Activated naive CD8-positive, alpha-beta T cell treated with anti-CD3 and anti-CD28 coated beads, Interleukin-2, amount 50 U/mL, for 24 hours (primary cell): ENCODE results near the gene THSD7B.

ENCODE experiments used
- ATAC-seq: fragments of 150-1000 bp; cut with Tn5 transposase; one replicate; pipeline ENCODE4 v1.10.0; 2021
- DNase-seq: peaks from one replicate; pipeline ENCODE4 v3.0.0; 2021
- H3K27ac Mint-ChIP-seq: one replicate; pipeline ENCODE4 v1.8.0; 2021; ENCODE audit warnings: mild to moderate bottlenecking, mixed read lengths
- H3K27me3 Mint-ChIP-seq: one replicate; pipeline ENCODE4 v1.8.0; 2021; ENCODE audit warnings: mixed read lengths
- H3K36me3 Mint-ChIP-seq: one replicate; pipeline ENCODE4 v1.8.0; 2021; ENCODE audit warnings: low read depth, mixed read lengths
- H3K4me1 Mint-ChIP-seq: one replicate; pipeline ENCODE4 v1.8.0; 2021; ENCODE audit warnings: mixed read lengths
- H3K4me3 Mint-ChIP-seq: one replicate; pipeline ENCODE4 v1.8.0; 2021; ENCODE audit warnings: mild to moderate bottlenecking, moderate library complexity, mixed read lengths
- H3K9me3 Mint-ChIP-seq: one replicate; pipeline ENCODE4 v1.8.0; 2021; ENCODE audit warnings: mixed read lengths

THSD7B gene

GRCh38 chr2:137220438-137220993, 455.2 kb downstream of the THSD7B start:
- Mint-ChIP-seq H3K4me1 (no peaks in the 10 kb centered on the region), H3K9me3 (peaks cover 4% of the 10 kb centered on the region), H3K36me3 (no peaks in the 10 kb centered on the region), H3K27me3 (no peaks in the 10 kb centered on the region), H3K27ac (no peak overlapping the region), H3K4me3 (no peak overlapping the region)
- ATAC-seq (no peak), DNase-seq (no peak)

- DNase-seq (no peak), ATAC-seq (no peak)
- Mint-ChIP-seq H3K36me3 (no peaks in the 10 kb centered on the region), H3K27ac (no peak overlapping the region), H3K4me1 (no peaks in the 10 kb centered on the region), H3K9me3 (peaks cover 4% of the 10 kb centered on the region), H3K27me3 (no peaks in the 10 kb centered on the region), H3K4me3 (no peak overlapping the region)
Observed at GRCh38 chr2:137221797-137222492, 456.6 kb downstream of the THSD7B start.

GRCh38 chr2:137223722-137224121, 458.4 kb downstream of the THSD7B start:
- Mint-ChIP-seq H3K27me3 (no peaks in the 10 kb centered on the region), H3K4me1 (no peaks in the 10 kb centered on the region), H3K27ac (no peak overlapping the region), H3K4me3 (no peak overlapping the region), H3K9me3 (peaks cover 4% of the 10 kb centered on the region), H3K36me3 (no peaks in the 10 kb centered on the region)
- ATAC-seq: no peak
- DNase-seq: no peak

- no peak for ATAC-seq
- Mint-ChIP-seq H3K36me3 (no peaks in the 10 kb centered on the region), H3K27me3 (no peaks in the 10 kb centered on the region), H3K4me1 (no peaks in the 10 kb centered on the region), H3K27ac (no peak overlapping the region), H3K9me3 (peaks cover 4% of the 10 kb centered on the region), H3K4me3 (no peak overlapping the region)
- no peak for DNase-seq
Observed at GRCh38 chr2:137228566-137228965, 463.2 kb downstream of the THSD7B start.

GRCh38 chr2:137229834-137230233, 464.5 kb downstream of the THSD7B start:
- Mint-ChIP-seq H3K27ac (no peak overlapping the region), H3K4me3 (no peak overlapping the region), H3K9me3 (no peaks in the 10 kb centered on the region), H3K4me1 (no peaks in the 10 kb centered on the region), H3K36me3 (no peaks in the 10 kb centered on the region), H3K27me3 (no peaks in the 10 kb centered on the region)
- ATAC-seq: no peak
- DNase-seq: no peak

- DNase-seq: no peak
- H3K27me3 Mint-ChIP-seq: no peaks in the 10 kb centered on the region
Observed at GRCh38 chr2:137231628-137232027, 466.3 kb downstream of the THSD7B start.

GRCh38 chr2:137232076-137232475, 466.7 kb downstream of the THSD7B start:
- Mint-ChIP-seq H3K27me3 (no peaks in the 10 kb centered on the region), H3K4me1 (no peaks in the 10 kb centered on the region), H3K4me3 (no peak overlapping the region), H3K36me3 (no peaks in the 10 kb centered on the region), H3K9me3 (no peaks in the 10 kb centered on the region), H3K27ac (no peak overlapping the region)
- ATAC-seq: no peak
- no peak for DNase-seq

More at GRCh38 chr2:137231628-137232027, 466.3 kb downstream of the THSD7B start:
- Mint-ChIP-seq H3K9me3 (no peaks in the 10 kb centered on the region), H3K36me3 (no peaks in the 10 kb centered on the region), H3K4me1 (no peaks in the 10 kb centered on the region), H3K27ac (no peak overlapping the region), H3K4me3 (no peak overlapping the region)
- ATAC-seq: no peak

- H3K4me1 Mint-ChIP-seq: no peaks in the 10 kb centered on the region
- H3K9me3 Mint-ChIP-seq: no peaks in the 10 kb centered on the region
- no peaks in the 10 kb centered on the region for H3K27me3 Mint-ChIP-seq
- no peak for ATAC-seq
- no peak overlapping the region for H3K27ac Mint-ChIP-seq
- no peak overlapping the region for H3K4me3 Mint-ChIP-seq
- no peaks in the 10 kb centered on the region for H3K36me3 Mint-ChIP-seq
- DNase-seq: no peak
Observed at GRCh38 chr2:137233091-137233490, 467.7 kb downstream of the THSD7B start.

GRCh38 chr2:137237055-137237454, 471.7 kb downstream of the THSD7B start:
- DNase-seq (no peak), ATAC-seq (no peak)
- Mint-ChIP-seq H3K36me3 (no peaks in the 10 kb centered on the region), H3K27me3 (no peaks in the 10 kb centered on the region), H3K4me3 (no peak overlapping the region), H3K9me3 (no peaks in the 10 kb centered on the region), H3K4me1 (no peaks in the 10 kb centered on the region), H3K27ac (no peak overlapping the region)

GRCh38 chr2:137238065-137238464, 472.7 kb downstream of the THSD7B start:
- DNase-seq (no peak), ATAC-seq (no peak)
- Mint-ChIP-seq H3K27ac (no peak overlapping the region), H3K27me3 (no peaks in the 10 kb centered on the region), H3K4me3 (no peak overlapping the region), H3K9me3 (no peaks in the 10 kb centered on the region), H3K36me3 (no peaks in the 10 kb centered on the region), H3K4me1 (no peaks in the 10 kb centered on the region)

GRCh38 chr2:137249463-137250130, 484.3 kb downstream of the THSD7B start:
- H3K4me1 Mint-ChIP-seq: no peaks in the 10 kb centered on the region
- DNase-seq (no peak), ATAC-seq (no peak)
- no peaks in the 10 kb centered on the region for H3K27me3 Mint-ChIP-seq
- no peaks in the 10 kb centered on the region for H3K9me3 Mint-ChIP-seq
- no peak overlapping the region for H3K4me3 Mint-ChIP-seq
- no peaks in the 10 kb centered on the region for H3K36me3 Mint-ChIP-seq
- no peak overlapping the region for H3K27ac Mint-ChIP-seq

GRCh38 chr2:137250401-137250800, 485.1 kb downstream of the THSD7B start:
- Mint-ChIP-seq H3K9me3 (no peaks in the 10 kb centered on the region), H3K4me1 (no peaks in the 10 kb centered on the region)

GRCh38 chr2:137251045-137251444, 485.7 kb downstream of the THSD7B start:
- H3K27ac Mint-ChIP-seq: no peak overlapping the region
- H3K9me3 Mint-ChIP-seq: no peaks in the 10 kb centered on the region
- DNase-seq (no peak), ATAC-seq (no peak)
- H3K27me3 Mint-ChIP-seq: no peaks in the 10 kb centered on the region
- no peaks in the 10 kb centered on the region for H3K4me1 Mint-ChIP-seq
- no peak overlapping the region for H3K4me3 Mint-ChIP-seq
- no peaks in the 10 kb centered on the region for H3K36me3 Mint-ChIP-seq

More at GRCh38 chr2:137250401-137250800, 485.1 kb downstream of the THSD7B start:
- ATAC-seq (no peak), DNase-seq (no peak)
- Mint-ChIP-seq H3K27me3 (no peaks in the 10 kb centered on the region), H3K36me3 (no peaks in the 10 kb centered on the region), H3K4me3 (no peak overlapping the region), H3K27ac (no peak overlapping the region)

GRCh38 chr2:137252934-137253333, 487.6 kb downstream of the THSD7B start:
- Mint-ChIP-seq H3K36me3 (no peaks in the 10 kb centered on the region), H3K27me3 (no peaks in the 10 kb centered on the region), H3K4me1 (no peaks in the 10 kb centered on the region), H3K27ac (no peak overlapping the region), H3K9me3 (no peaks in the 10 kb centered on the region), H3K4me3 (no peak overlapping the region)
- DNase-seq (no peak), ATAC-seq (no peak)

- H3K27ac Mint-ChIP-seq: no peak overlapping the region
- DNase-seq (no peak), ATAC-seq (no peak)
- H3K9me3 Mint-ChIP-seq: peaks cover 4% of the 10 kb centered on the region
- no peaks in the 10 kb centered on the region for H3K4me1 Mint-ChIP-seq
- H3K36me3 Mint-ChIP-seq: no peaks in the 10 kb centered on the region
- H3K27me3 Mint-ChIP-seq: no peaks in the 10 kb centered on the region
- H3K4me3 Mint-ChIP-seq: no peak overlapping the region
Observed at GRCh38 chr2:137254052-137254451, 488.7 kb downstream of the THSD7B start.
